HEK293 (cell line): Measurements from ENCODE around the gene RBP4.

Experiments used
- CTCF ChIA-PET: fragments of 350-600 bp; formaldehyde crosslinking; extraction: SDS; loops from one replicate; lab custom pipeline; 2021; ENCODE audit warnings: antibody characterized with exemption; lab: Yijun Ruan, JAX
- POLR2A ChIA-PET: fragments of 300-600 bp; formaldehyde crosslinking; extraction: SDS; loops from one replicate; lab custom pipeline; 2020; ENCODE audit warnings: antibody characterized with exemption, inconsistent platforms; lab: Yijun Ruan, JAX
- H3K27ac ChIP-seq: fragments of 200-500 bp; sonication (Bioruptor generic); 2 replicates; pipeline ENCODE4 v1.5.1; 2014; ENCODE audit warnings: low read depth, low read length, control low read depth, inconsistent platforms; ENCODE audit errors: extremely low read depth
- H3K36me3 ChIP-seq, 2 experiments: fragments of 200-500 bp in 1 of 2; sonication (Bioruptor generic) in 1 of 2; 1 replicate in 1 of 2; 2 replicates in 1 of 2; pipeline ENCODE4 v1.5.1; 2014 to 2017; ENCODE audit warnings: inconsistent platforms in 2 of 2, low read length in 2 of 2; ENCODE audit not compliant: control insufficient read depth in 2 of 2, insufficient read depth in 1 of 2
- H3K4me1 ChIP-seq: fragments of 200-500 bp; sonication (Bioruptor generic); 2 replicates; pipeline ENCODE4 v1.5.1; 2014; ENCODE audit warnings: mild to moderate bottlenecking, low read length, inconsistent platforms; ENCODE audit not compliant: control insufficient read depth, insufficient read depth
- H3K4me3 ChIP-seq: 2 replicates; pipeline ENCODE4 v1.5.1; 2011; ENCODE audit warnings: low read depth, mild to moderate bottlenecking, control low read depth, low read length, moderate library complexity
- H3K9me3 ChIP-seq: fragments of 200-500 bp; sonication (Bioruptor generic); 2 replicates; pipeline ENCODE4 v1.5.1; 2014; ENCODE audit warnings: low read depth, low read length, inconsistent platforms; ENCODE audit not compliant: control insufficient read depth, insufficient read depth
- FEZF1 ChIP-seq: fragments of 450-650 bp; formaldehyde crosslinking; IDR thresholded peaks from 2 replicates; pipeline ENCODE4 v1.5.1; 2016; ENCODE audit warnings: missing biosample characterization, missing genetic modification characterization
- HOXD13 ChIP-seq: sonication (generic); formaldehyde crosslinking; IDR thresholded peaks from 2 replicates; pipeline ENCODE4 v1.8.0; 2022; ENCODE audit warnings: missing genetic modification reagents, borderline replicate concordance
- KLF16 ChIP-seq: fragments of 450-650 bp; formaldehyde crosslinking; IDR thresholded peaks from 2 replicates; pipeline ENCODE4 v1.5.1; 2017; ENCODE audit warnings: missing biosample characterization, missing genetic modification characterization
- KLF8 ChIP-seq: fragments of 450-650 bp; formaldehyde crosslinking; IDR thresholded peaks from 2 replicates; pipeline ENCODE4 v1.5.1; 2016; ENCODE audit warnings: missing biosample characterization, missing genetic modification characterization
- OVOL3 ChIP-seq: fragments of 450-650 bp; formaldehyde crosslinking; IDR thresholded peaks from 2 replicates; pipeline ENCODE4 v1.5.1; 2016; ENCODE audit warnings: missing biosample characterization, missing genetic modification characterization
- PRDM1 ChIP-seq: fragments of 450-650 bp; formaldehyde crosslinking; IDR thresholded peaks from 2 replicates; pipeline ENCODE4; 2016; ENCODE audit warnings: missing biosample characterization, missing genetic modification characterization
- PRDM10 ChIP-seq: fragments of 450-650 bp; formaldehyde crosslinking; IDR thresholded peaks from 2 replicates; pipeline ENCODE4 v1.5.1; 2016; ENCODE audit warnings: missing biosample characterization, missing genetic modification characterization
- PRDM2 ChIP-seq: fragments of 450-650 bp; formaldehyde crosslinking; IDR thresholded peaks from 2 replicates; pipeline ENCODE4 v1.5.1; 2016; ENCODE audit warnings: missing biosample characterization, missing genetic modification characterization, borderline replicate concordance
- TRIM28 ChIP-seq: IDR thresholded peaks from 2 replicates; pipeline ENCODE4 v1.6.1; 2011; ENCODE audit warnings: low read length, control low read depth, borderline replicate concordance
- ZBTB1 ChIP-seq: fragments of 450-650 bp; formaldehyde crosslinking; IDR thresholded peaks from 2 replicates; pipeline ENCODE4 v1.5.1; 2016; ENCODE audit warnings: missing biosample characterization, missing genetic modification characterization
- ZBTB11 ChIP-seq: fragments of 450-650 bp; formaldehyde crosslinking; conservative IDR thresholded peaks from 2 replicates; pipeline ENCODE4 v1.5.1; 2016; ENCODE audit warnings: low read depth, missing biosample characterization, missing genetic modification characterization
- ZFP3 ChIP-seq: fragments of 450-650 bp; formaldehyde crosslinking; IDR thresholded peaks from 2 replicates; pipeline ENCODE4 v1.5.1; 2016; ENCODE audit warnings: low read depth, missing biosample characterization, missing genetic modification characterization
- ZNF112 ChIP-seq: fragments of 450-650 bp; formaldehyde crosslinking; IDR thresholded peaks from 2 replicates; pipeline ENCODE4 v1.5.0; 2017; ENCODE audit warnings: missing biosample characterization, missing genetic modification characterization
- ZNF146 ChIP-seq: fragments of 450-650 bp; formaldehyde crosslinking; IDR thresholded peaks from 2 replicates; pipeline ENCODE4 v1.5.1; 2016; ENCODE audit warnings: missing biosample characterization, missing genetic modification characterization
- ZNF23 ChIP-seq: fragments of 450-650 bp; formaldehyde crosslinking; IDR thresholded peaks from 2 replicates; pipeline ENCODE4 v1.5.1; 2016; ENCODE audit warnings: missing biosample characterization, missing genetic modification characterization, borderline replicate concordance
- ZNF394 ChIP-seq: fragments of 450-650 bp; formaldehyde crosslinking; IDR thresholded peaks from 2 replicates; pipeline ENCODE4 v1.5.1; 2016; ENCODE audit warnings: missing biosample characterization, missing genetic modification characterization, mild to moderate bottlenecking, moderate library complexity, borderline replicate concordance
- ZNF580 ChIP-seq: fragments of 450-650 bp; formaldehyde crosslinking; IDR thresholded peaks from 2 replicates; pipeline ENCODE4 v1.5.1; 2016; ENCODE audit warnings: missing biosample characterization, missing genetic modification characterization
- ZNF623 ChIP-seq: fragments of 450-650 bp; formaldehyde crosslinking; IDR thresholded peaks from 2 replicates; pipeline ENCODE4 v1.5.1; 2016; ENCODE audit warnings: missing biosample characterization, missing genetic modification characterization
- ZNF660 ChIP-seq: fragments of 450-650 bp; IDR thresholded peaks from 2 replicates; pipeline ENCODE4 v1.5.1; 2018; ENCODE audit warnings: missing biosample characterization, mild to moderate bottlenecking, missing genetic modification characterization
- ZNF707 ChIP-seq: fragments of 450-650 bp; formaldehyde crosslinking; IDR thresholded peaks from 2 replicates; pipeline ENCODE4 v1.5.1; 2016; ENCODE audit warnings: missing biosample characterization, missing genetic modification characterization
- ZNF830 ChIP-seq: fragments of 450-650 bp; IDR thresholded peaks from 2 replicates; pipeline ENCODE4 v1.5.0; 2018; ENCODE audit warnings: missing biosample characterization, missing genetic modification characterization, low read depth, mild to moderate bottlenecking, moderate library complexity

Gene RBP4

GRCh38 chr10:93576888-93577287, 24.1 kb downstream of the RBP4 start (continued):
- TF ChIP-seq ZBTB11 (tag by site-specific recombination) = no peak
- no peak for TF ChIP-seq PRDM2 (tag by site-specific recombination)
- TF ChIP-seq ZNF146 = no peak
- no peak for TF ChIP-seq ZNF707
- no peak for TF ChIP-seq ZNF580 (tag by site-specific recombination)
- no peak for TF ChIP-seq FEZF1 (tag by site-specific recombination)
- no peak for TF ChIP-seq ZNF394 (tag by site-specific recombination)
- TF ChIP-seq ZNF112 = no peak
- TF ChIP-seq PRDM1 = no peak

GRCh38 chr10:93573924-93574323, 27.1 kb downstream of the RBP4 start:
- POLR2A ChIA-PET = no interaction called here
- no peak overlapping the region for H3K27ac ChIP-seq
- H3K36me3 ChIP-seq = no peaks in the 10 kb centered on the region
- H3K9me3 ChIP-seq = no peaks in the 10 kb centered on the region
- H3K4me3 ChIP-seq = no peak overlapping the region
- peaks cover 6% of the 10 kb centered on the region; the same call in 1 of the 2 replicates for H3K4me1 ChIP-seq
- CTCF ChIA-PET = interaction anchor here (0.8 to 1.2 kb wide), 2 partner anchors 19 to 62 kb away, joined by 3 to 4 read pairs; no protein-coding TSS in a partner anchor
- TF ChIP-seq ZNF660 (tag by site-specific recombination) = no peak
- TF ChIP-seq ZNF23 (tag by site-specific recombination) = no peak
- TF ChIP-seq PRDM10 = no peak
- TF ChIP-seq KLF8 (tag by site-specific recombination) = no peak
- no peak for TF ChIP-seq KLF16 (tag by site-specific recombination)
- TF ChIP-seq ZNF623 (tag by site-specific recombination) = no peak
- no peak for TF ChIP-seq HOXD13 (CRISPR knock-in tag)
- TF ChIP-seq ZBTB1 (tag by site-specific recombination) = no peak
- no peak for TF ChIP-seq TRIM28
- no peak for TF ChIP-seq ZBTB11 (tag by site-specific recombination)
- no peak for TF ChIP-seq OVOL3 (tag by site-specific recombination)
- no peak for TF ChIP-seq ZFP3 (tag by site-specific recombination)
- no peak for TF ChIP-seq ZNF830
